ENCODE results near the gene SERPINA3. TPM values are rescaled to one million over a fixed set of nuclear protein-coding genes. Genes with fewer than 3 reads are reported as not detected.

SERPINA3 gene
- total and polyA plus RNA-seq, 2 of the 8 experiments (the other 6 are each of a cell fraction or from before 2014, with no cell fraction given), result not detected

DNA sequence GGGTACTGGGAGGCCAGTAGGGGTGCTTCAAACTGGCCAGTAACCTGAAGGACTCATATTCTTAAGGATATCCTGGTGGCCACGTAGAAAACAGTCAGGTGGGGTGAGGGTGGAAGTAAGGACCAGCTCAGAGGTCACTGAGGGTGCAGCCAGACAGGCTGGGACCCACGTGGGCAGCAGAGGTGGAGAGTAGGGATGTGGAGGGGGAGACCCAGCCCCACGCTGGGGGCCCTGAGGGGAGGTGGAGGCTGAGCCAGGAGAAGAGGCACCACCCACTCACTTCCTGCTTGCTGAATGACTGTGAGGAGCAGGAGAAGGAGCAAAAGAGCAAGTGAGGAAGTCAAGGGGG is 12.6 kb upstream of the SERPINA3 start (continued):
- TF ChIP-seq, protein P1, sequence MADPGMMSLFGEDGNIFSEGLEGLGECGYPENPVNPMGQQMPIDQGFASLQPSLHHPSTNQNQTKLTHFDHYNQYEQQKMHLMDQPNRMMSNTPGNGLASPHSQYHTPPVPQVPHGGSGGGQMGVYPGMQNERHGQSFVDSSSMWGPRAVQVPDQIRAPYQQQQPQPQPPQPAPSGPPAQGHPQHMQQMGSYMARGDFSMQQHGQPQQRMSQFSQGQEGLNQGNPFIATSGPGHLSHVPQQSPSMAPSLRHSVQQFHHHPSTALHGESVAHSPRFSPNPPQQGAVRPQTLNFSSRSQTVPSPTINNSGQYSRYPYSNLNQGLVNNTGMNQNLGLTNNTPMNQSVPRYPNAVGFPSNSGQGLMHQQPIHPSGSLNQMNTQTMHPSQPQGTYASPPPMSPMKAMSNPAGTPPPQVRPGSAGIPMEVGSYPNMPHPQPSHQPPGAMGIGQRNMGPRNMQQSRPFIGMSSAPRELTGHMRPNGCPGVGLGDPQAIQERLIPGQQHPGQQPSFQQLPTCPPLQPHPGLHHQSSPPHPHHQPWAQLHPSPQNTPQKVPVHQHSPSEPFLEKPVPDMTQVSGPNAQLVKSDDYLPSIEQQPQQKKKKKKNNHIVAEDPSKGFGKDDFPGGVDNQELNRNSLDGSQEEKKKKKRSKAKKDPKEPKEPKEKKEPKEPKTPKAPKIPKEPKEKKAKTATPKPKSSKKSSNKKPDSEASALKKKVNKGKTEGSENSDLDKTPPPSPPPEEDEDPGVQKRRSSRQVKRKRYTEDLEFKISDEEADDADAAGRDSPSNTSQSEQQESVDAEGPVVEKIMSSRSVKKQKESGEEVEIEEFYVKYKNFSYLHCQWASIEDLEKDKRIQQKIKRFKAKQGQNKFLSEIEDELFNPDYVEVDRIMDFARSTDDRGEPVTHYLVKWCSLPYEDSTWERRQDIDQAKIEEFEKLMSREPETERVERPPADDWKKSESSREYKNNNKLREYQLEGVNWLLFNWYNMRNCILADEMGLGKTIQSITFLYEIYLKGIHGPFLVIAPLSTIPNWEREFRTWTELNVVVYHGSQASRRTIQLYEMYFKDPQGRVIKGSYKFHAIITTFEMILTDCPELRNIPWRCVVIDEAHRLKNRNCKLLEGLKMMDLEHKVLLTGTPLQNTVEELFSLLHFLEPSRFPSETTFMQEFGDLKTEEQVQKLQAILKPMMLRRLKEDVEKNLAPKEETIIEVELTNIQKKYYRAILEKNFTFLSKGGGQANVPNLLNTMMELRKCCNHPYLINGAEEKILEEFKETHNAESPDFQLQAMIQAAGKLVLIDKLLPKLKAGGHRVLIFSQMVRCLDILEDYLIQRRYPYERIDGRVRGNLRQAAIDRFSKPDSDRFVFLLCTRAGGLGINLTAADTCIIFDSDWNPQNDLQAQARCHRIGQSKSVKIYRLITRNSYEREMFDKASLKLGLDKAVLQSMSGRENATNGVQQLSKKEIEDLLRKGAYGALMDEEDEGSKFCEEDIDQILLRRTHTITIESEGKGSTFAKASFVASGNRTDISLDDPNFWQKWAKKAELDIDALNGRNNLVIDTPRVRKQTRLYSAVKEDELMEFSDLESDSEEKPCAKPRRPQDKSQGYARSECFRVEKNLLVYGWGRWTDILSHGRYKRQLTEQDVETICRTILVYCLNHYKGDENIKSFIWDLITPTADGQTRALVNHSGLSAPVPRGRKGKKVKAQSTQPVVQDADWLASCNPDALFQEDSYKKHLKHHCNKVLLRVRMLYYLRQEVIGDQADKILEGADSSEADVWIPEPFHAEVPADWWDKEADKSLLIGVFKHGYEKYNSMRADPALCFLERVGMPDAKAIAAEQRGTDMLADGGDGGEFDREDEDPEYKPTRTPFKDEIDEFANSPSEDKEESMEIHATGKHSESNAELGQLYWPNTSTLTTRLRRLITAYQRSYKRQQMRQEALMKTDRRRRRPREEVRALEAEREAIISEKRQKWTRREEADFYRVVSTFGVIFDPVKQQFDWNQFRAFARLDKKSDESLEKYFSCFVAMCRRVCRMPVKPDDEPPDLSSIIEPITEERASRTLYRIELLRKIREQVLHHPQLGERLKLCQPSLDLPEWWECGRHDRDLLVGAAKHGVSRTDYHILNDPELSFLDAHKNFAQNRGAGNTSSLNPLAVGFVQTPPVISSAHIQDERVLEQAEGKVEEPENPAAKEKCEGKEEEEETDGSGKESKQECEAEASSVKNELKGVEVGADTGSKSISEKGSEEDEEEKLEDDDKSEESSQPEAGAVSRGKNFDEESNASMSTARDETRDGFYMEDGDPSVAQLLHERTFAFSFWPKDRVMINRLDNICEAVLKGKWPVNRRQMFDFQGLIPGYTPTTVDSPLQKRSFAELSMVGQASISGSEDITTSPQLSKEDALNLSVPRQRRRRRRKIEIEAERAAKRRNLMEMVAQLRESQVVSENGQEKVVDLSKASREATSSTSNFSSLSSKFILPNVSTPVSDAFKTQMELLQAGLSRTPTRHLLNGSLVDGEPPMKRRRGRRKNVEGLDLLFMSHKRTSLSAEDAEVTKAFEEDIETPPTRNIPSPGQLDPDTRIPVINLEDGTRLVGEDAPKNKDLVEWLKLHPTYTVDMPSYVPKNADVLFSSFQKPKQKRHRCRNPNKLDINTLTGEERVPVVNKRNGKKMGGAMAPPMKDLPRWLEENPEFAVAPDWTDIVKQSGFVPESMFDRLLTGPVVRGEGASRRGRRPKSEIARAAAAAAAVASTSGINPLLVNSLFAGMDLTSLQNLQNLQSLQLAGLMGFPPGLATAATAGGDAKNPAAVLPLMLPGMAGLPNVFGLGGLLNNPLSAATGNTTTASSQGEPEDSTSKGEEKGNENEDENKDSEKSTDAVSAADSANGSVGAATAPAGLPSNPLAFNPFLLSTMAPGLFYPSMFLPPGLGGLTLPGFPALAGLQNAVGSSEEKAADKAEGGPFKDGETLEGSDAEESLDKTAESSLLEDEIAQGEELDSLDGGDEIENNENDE (IDR thresholded peaks at IDR 0.05; ENCODE audit: insufficient replicate concordance, low read length), result no peak
- TF ChIP-seq RBBP5 (IDR thresholded peaks at IDR 0.05; ENCODE audit: borderline replicate concordance, low read depth, low read length) (no peak), POLR2AphosphoS5 (IDR thresholded peaks at IDR 0.05; ENCODE audit: low read depth, low read length) (no peak), SIRT6 (IDR thresholded peaks at IDR 0.05; ENCODE audit: low read length) (no peak), CBX8 (IDR thresholded peaks at IDR 0.05; ENCODE audit: borderline replicate concordance, low read depth, low read length) (no peak), BRCA1 (IDR thresholded peaks at IDR 0.05; ENCODE audit: low read depth, low read length) (no peak), EP300 (IDR thresholded peaks at IDR 0.05; ENCODE audit: borderline replicate concordance in 1 of 2, low read depth in 2 of 2, low read length in 2 of 2) (no peak), ASH2L (IDR thresholded peaks at IDR 0.05; ENCODE audit: low read length) (no peak), CREB1 (IDR thresholded peaks at IDR 0.05) (no peak), SP2 (IDR thresholded peaks at IDR 0.05; ENCODE audit: low read length) (no peak), TAF7 (optimal IDR thresholded peaks at IDR 0.05; ENCODE audit: borderline replicate concordance, low read depth, low read length) (no peak), JUND (IDR thresholded peaks at IDR 0.05; ENCODE audit: low read length) (no peak), TEAD4 (IDR thresholded peaks at IDR 0.05; ENCODE audit: low read depth, low read length) (no peak), KDM1A (IDR thresholded peaks at IDR 0.05; ENCODE audit: borderline replicate concordance, low read length) (no peak)
